ENCODE results near the gene AMBRA1. TPM values are rescaled to one million over a fixed set of nuclear protein-coding genes. Genes with fewer than 3 reads are reported as not detected.
A peak's percentile ranks its signal among the peaks of the same experiment; 100 is the strongest.

The AMBRA1 gene
- total RNA-seq, 2 donors from 2014 or later: 35.2 to 42.2 TPM

GRCh38 chr11:46383974-46384701 is 209.7 kb downstream of the AMBRA1 start:
- ATAC-seq (ENCODE audit: insufficient number of reproducible peaks, low FRiP score, low read depth) (no peak), DNase-seq (ENCODE audit: low spot score) (no peak)
- Histone ChIP-seq H3K4me1 (ENCODE audit: control insufficient read depth in 1 of 2, low read depth in 2 of 2) (peaks cover 10 to 12% of the 10 kb centered on the region in 2 donors), H3K36me3 (no peaks in the 10 kb centered on the region), H3K27me3 (replicated peaks; ENCODE audit: insufficient read depth) (no peaks in the 10 kb centered on the region), H3K9me3 (no peaks in the 10 kb centered on the region), H3K4me3 (no peak overlapping the region), H3K27ac (no peak overlapping the region)
- TF ChIP-seq CTCF (IDR thresholded peaks at IDR 0.05): no peak

GRCh38 chr11:46383404-46383758 is 210.4 kb downstream of the AMBRA1 start:
- ATAC-seq (ENCODE audit: insufficient number of reproducible peaks, low FRiP score, low read depth): no peak
- no peak for DNase-seq (ENCODE audit: low spot score)
- Histone ChIP-seq H3K27me3 (replicated peaks; ENCODE audit: insufficient read depth) (no peaks in the 10 kb centered on the region), H3K27ac (no peak overlapping the region), H3K36me3 (no peaks in the 10 kb centered on the region), H3K9me3 (no peaks in the 10 kb centered on the region), H3K4me3 (no peak overlapping the region), H3K4me1 (ENCODE audit: control insufficient read depth in 1 of 2, low read depth in 2 of 2) (peaks cover 9 to 11% of the 10 kb centered on the region in 2 donors)
- no peak for TF ChIP-seq CTCF (IDR thresholded peaks at IDR 0.05)

GRCh38 chr11:46382646-46383403 is 211.0 kb downstream of the AMBRA1 start:
- Histone ChIP-seq H3K27me3 (replicated peaks; ENCODE audit: insufficient read depth) (no peaks in the 10 kb centered on the region), H3K4me3 (peak overlapping the region; percentile 93), H3K36me3 (no peaks in the 10 kb centered on the region), H3K27ac (no peak overlapping the region), H3K4me1 (ENCODE audit: control insufficient read depth in 1 of 2, low read depth in 2 of 2) (peaks cover 9 to 11% of the 10 kb centered on the region in 2 donors), H3K9me3 (no peaks in the 10 kb centered on the region)
- no peak for DNase-seq (ENCODE audit: low spot score)
- peak; percentile 28 for TF ChIP-seq CTCF (IDR thresholded peaks at IDR 0.05)
- ATAC-seq (ENCODE audit: insufficient number of reproducible peaks, low FRiP score, low read depth): no peak

GRCh38 chr11:46381819-46382645 is 211.8 kb downstream of the AMBRA1 start:
- Histone ChIP-seq H3K9me3 (no peaks in the 10 kb centered on the region), H3K27ac (no peak overlapping the region), H3K4me1 (ENCODE audit: control insufficient read depth in 1 of 2, low read depth in 2 of 2) (peaks cover 9 to 11% of the 10 kb centered on the region in 2 donors), H3K4me3 (peak overlapping the region; percentile 93), H3K36me3 (no peaks in the 10 kb centered on the region), H3K27me3 (replicated peaks; ENCODE audit: insufficient read depth) (no peaks in the 10 kb centered on the region)
- no peak for TF ChIP-seq CTCF (IDR thresholded peaks at IDR 0.05)
- DNase-seq (ENCODE audit: low spot score): no peak
- no peak for ATAC-seq (ENCODE audit: insufficient number of reproducible peaks, low FRiP score, low read depth)
